Liver (tissue), 3 donors: Measurements from ENCODE around the gene APBB1.

Experiments
- EGR1 ChIP-seq, 2 donors: IDR thresholded peaks; 2 replicates each; pipeline ENCODE4 v1.6.1; 2016 to 2018; ENCODE audit warnings: antibody characterized with exemption in 2 of 2, low read depth in 2 of 2
- GABPA ChIP-seq, 2 donors: IDR thresholded peaks in 1 of 2; conservative IDR thresholded peaks in 1 of 2; 2 replicates each; pipeline ENCODE4 v1.6.1; 2016; ENCODE audit warnings: antibody characterized with exemption in 2 of 2, mild to moderate bottlenecking in 1 of 2, moderate library complexity in 1 of 2
- JUND ChIP-seq, 2 donors: IDR thresholded peaks; 2 replicates each; pipeline ENCODE4 v1.6.1; 2016; ENCODE audit warnings: antibody characterized with exemption in 2 of 2
- MAX ChIP-seq: IDR thresholded peaks from 2 replicates; pipeline ENCODE4 v1.6.1; 2016; ENCODE audit warnings: antibody characterized with exemption
- RAD21 ChIP-seq, 2 donors: IDR thresholded peaks; 2 replicates each; pipeline ENCODE4 v1.6.1; 2016; ENCODE audit warnings: antibody characterized with exemption in 2 of 2, mild to moderate bottlenecking in 2 of 2
- RXRA ChIP-seq, 2 donors: IDR thresholded peaks; 2 replicates each; pipeline ENCODE4 v1.6.1; 2017 to 2018; ENCODE audit warnings: antibody characterized with exemption in 2 of 2, mild to moderate bottlenecking in 1 of 2
- SP1 ChIP-seq: IDR thresholded peaks from 2 replicates; pipeline ENCODE4 v1.6.1; 2018; ENCODE audit warnings: antibody characterized with exemption, mild to moderate bottlenecking
- TAF1 ChIP-seq: conservative IDR thresholded peaks from 2 replicates; pipeline ENCODE4 v1.6.1; 2016; ENCODE audit warnings: antibody characterized with exemption, mild to moderate bottlenecking
- YY1 ChIP-seq: IDR thresholded peaks from 2 replicates; pipeline ENCODE4 v1.6.1; 2016; ENCODE audit warnings: antibody characterized with exemption, mild to moderate bottlenecking
- ZBTB33 ChIP-seq: IDR thresholded peaks from 2 replicates; pipeline ENCODE4 v1.6.1; 2016; ENCODE audit warnings: antibody characterized with exemption
- TF ChIP-seq, protein P1 (sequence below): fragments of 150-350 bp; IDR thresholded peaks from 2 replicates; pipeline ENCODE4 v1.5.1; 2017; ENCODE audit warnings: improper control_type of control experiment, low read depth, low read length; ENCODE audit not compliant: missing input control
- TF ChIP-seq, protein P2 (sequence below): IDR thresholded peaks from 2 replicates; pipeline ENCODE4 v1.6.1; 2016; ENCODE audit warnings: antibody characterized with exemption, mild to moderate bottlenecking
- donor health status: healthy.
- donor health status: healthy.

DNA sequence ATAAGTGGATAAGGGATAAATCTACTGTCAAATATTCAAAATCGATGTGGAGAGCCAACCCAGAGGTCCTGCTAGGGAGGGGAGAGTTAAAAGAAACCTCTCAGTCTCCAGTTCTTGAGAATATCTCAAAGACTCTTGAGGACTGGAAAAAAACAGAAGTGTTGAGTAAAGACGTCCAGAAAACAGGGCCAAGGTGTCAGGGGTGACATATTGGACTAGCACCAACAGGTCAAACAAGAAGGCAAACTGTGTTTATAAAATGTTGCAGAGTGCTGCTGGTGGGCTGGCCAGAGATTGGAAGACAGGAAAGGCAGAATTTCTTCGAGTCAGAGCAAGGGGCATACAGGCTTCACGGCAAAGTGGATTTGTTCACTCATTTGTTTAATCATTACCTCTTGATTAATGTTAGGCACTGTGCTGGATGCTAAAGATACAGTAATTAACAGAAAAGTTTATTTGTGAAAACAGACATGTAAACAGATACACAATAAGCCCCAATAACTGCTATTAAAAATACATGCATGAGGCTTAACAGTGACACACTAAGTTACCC is 62.3 kb downstream of the APBB1 start:
- TF ChIP-seq, protein P1, sequence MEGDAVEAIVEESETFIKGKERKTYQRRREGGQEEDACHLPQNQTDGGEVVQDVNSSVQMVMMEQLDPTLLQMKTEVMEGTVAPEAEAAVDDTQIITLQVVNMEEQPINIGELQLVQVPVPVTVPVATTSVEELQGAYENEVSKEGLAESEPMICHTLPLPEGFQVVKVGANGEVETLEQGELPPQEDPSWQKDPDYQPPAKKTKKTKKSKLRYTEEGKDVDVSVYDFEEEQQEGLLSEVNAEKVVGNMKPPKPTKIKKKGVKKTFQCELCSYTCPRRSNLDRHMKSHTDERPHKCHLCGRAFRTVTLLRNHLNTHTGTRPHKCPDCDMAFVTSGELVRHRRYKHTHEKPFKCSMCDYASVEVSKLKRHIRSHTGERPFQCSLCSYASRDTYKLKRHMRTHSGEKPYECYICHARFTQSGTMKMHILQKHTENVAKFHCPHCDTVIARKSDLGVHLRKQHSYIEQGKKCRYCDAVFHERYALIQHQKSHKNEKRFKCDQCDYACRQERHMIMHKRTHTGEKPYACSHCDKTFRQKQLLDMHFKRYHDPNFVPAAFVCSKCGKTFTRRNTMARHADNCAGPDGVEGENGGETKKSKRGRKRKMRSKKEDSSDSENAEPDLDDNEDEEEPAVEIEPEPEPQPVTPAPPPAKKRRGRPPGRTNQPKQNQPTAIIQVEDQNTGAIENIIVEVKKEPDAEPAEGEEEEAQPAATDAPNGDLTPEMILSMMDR, result no peak
- TF ChIP-seq GABPA (IDR thresholded peaks at IDR 0.05 in 1 of 2, conservative IDR thresholded peaks at IDR 0.05 in 1 of 2), result no peak
- TF ChIP-seq JUND (IDR thresholded peaks at IDR 0.05), result no peak
- no peak for TF ChIP-seq SP1
- no peak for TF ChIP-seq RAD21 (IDR thresholded peaks at IDR 0.05)
- TF ChIP-seq, protein P2, sequence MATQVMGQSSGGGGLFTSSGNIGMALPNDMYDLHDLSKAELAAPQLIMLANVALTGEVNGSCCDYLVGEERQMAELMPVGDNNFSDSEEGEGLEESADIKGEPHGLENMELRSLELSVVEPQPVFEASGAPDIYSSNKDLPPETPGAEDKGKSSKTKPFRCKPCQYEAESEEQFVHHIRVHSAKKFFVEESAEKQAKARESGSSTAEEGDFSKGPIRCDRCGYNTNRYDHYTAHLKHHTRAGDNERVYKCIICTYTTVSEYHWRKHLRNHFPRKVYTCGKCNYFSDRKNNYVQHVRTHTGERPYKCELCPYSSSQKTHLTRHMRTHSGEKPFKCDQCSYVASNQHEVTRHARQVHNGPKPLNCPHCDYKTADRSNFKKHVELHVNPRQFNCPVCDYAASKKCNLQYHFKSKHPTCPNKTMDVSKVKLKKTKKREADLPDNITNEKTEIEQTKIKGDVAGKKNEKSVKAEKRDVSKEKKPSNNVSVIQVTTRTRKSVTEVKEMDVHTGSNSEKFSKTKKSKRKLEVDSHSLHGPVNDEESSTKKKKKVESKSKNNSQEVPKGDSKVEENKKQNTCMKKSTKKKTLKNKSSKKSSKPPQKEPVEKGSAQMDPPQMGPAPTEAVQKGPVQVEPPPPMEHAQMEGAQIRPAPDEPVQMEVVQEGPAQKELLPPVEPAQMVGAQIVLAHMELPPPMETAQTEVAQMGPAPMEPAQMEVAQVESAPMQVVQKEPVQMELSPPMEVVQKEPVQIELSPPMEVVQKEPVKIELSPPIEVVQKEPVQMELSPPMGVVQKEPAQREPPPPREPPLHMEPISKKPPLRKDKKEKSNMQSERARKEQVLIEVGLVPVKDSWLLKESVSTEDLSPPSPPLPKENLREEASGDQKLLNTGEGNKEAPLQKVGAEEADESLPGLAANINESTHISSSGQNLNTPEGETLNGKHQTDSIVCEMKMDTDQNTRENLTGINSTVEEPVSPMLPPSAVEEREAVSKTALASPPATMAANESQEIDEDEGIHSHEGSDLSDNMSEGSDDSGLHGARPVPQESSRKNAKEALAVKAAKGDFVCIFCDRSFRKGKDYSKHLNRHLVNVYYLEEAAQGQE, result no peak
- TF ChIP-seq ZBTB33, result no peak
- no peak for TF ChIP-seq MAX
- no peak for TF ChIP-seq TAF1
- no peak for TF ChIP-seq RXRA (IDR thresholded peaks at IDR 0.05)
- TF ChIP-seq YY1, result no peak
- TF ChIP-seq EGR1 (IDR thresholded peaks at IDR 0.05; ENCODE audit: low read depth in 2 of 2), result no peak
